AG08395 (cell line): Measurements from ENCODE around the gene ZNF600.
"Not testable (repeated sequence)": the region's sequence is repeated elsewhere in the genome, so short reads cannot be mapped to it uniquely, and the experiment has no call there.

Experiments used
- DNase-seq: peaks from one replicate; pipeline ENCODE4 v3.0.0; 2012; ENCODE audit warnings: mixed read lengths, low spot score

Gene ZNF600

GRCh38 chr19:52741951-52742485, 44.6 kb downstream of the ZNF600 start:
- no peak for DNase-seq

GRCh38 chr19:52741371-52741770, 45.2 kb downstream of the ZNF600 start:
- DNase-seq, result not testable (repeated sequence)

- no peak for DNase-seq
These were observed 47.0 kb downstream of the ZNF600 start for GRCh38 chr19:52739576-52739975.

DNA sequence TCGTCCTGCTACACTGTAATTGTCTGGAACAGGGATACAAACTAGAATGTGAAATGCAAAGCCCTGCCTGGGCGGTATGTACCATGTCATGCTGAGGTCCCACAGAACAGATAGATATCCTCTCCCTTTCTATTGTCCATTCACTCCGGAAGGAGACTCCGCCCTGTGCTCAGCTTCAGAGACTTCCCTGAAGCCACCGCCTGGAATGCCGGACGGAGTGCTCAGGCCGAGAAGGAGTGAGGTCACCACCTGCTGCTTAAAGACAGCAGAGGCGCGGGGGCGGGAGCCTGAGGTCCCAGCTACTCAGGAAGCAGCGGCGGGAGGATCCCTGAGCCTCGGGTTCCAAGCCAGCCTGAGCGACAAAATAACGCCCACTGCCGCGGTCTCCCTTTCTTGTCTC, 50.9 kb downstream of the ZNF600 start:
- no peak for DNase-seq

DNA sequence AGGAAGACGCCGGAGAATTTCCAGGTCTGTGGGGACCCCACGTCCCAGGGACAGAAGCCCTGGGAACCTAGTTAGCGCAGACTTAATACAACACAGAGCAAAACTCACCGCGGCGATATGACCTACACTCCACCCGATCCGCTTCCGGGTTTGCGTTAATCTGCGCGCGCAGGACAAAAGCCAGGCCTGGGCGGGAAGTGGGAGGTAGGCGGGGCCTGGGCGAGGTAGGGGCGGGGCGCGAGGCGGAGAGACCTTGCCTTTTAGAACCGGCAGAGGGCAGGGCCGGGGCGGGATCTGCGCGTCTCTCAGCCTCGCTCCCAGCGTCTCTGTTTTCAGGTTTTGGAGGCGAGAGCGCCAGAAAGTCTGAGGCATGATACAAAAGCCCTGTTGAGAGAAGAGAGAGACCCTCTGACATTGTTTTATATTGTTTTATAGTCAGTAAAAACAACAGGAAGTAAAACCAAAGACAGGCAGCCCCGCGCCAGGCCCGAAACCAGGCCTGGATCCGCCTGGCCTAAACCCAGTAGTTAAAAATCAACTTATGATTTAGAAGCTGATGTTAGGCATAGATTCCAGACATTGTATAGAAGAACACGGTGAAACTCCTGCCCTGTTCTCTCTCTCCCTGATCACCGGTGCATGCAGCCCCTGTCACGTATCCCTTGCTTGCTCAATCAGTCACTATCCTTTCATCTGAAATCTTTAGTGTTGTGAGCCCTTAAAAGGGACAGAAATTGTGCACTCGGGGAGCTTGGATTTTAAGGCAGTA, 51.5 kb downstream of the ZNF600 start, which contains the start of gene ZNF611:
Gene ZNF611, minus strand, starts transcription at position 152 of the 769 bp plus-strand sequence. CDS start 19,150 bp downstream, outside the sequence.
- DNase-seq, result peak; percentile 97

GRCh38 chr19:52734331-52734892, 52.2 kb downstream of the ZNF600 start:
- no peak for DNase-seq

DNA sequence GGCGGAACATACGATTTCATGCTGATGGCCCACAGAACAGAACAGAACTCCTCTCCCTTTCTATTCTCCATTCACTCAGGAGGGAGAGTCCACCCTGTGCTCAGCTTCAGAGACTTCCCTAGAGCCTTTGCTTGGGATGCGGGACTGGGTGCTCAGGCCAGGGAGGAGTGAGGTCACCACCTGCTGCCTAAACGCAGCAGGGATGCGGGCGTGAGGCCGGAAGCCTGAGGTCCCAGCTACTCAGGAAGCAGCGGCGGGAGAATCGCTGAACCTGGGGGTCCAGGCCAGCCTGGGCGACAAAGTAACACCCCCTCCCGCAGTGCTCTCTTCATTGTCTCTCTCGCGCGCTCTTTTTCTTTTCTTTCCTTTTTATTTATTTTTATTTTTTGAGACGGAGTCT, 60.5 kb downstream of the ZNF600 start:
- not testable (repeated sequence) for DNase-seq

DNA sequence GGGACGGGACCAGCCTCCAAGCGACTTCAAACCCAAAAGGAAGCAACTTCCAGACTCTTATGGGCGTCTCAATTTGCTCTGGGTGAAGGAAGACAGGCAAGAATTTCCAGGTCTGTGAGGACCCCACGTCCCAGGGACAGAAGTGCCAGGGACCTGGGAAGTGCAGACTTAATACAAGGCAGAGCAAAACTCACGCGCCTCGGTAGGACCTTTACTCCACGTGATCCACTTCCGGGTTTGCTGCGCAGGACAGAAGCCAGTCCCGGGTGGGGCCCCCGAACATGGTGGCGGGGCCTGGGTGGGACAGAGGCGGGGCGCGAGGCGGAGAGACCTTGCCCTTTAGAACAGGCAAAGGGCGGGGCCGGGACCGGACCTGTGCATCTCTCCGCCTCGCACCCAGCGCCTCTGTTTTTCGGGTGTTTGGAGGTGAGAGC, 61.0 kb downstream of the ZNF600 start:
- DNase-seq, result no peak

DNA sequence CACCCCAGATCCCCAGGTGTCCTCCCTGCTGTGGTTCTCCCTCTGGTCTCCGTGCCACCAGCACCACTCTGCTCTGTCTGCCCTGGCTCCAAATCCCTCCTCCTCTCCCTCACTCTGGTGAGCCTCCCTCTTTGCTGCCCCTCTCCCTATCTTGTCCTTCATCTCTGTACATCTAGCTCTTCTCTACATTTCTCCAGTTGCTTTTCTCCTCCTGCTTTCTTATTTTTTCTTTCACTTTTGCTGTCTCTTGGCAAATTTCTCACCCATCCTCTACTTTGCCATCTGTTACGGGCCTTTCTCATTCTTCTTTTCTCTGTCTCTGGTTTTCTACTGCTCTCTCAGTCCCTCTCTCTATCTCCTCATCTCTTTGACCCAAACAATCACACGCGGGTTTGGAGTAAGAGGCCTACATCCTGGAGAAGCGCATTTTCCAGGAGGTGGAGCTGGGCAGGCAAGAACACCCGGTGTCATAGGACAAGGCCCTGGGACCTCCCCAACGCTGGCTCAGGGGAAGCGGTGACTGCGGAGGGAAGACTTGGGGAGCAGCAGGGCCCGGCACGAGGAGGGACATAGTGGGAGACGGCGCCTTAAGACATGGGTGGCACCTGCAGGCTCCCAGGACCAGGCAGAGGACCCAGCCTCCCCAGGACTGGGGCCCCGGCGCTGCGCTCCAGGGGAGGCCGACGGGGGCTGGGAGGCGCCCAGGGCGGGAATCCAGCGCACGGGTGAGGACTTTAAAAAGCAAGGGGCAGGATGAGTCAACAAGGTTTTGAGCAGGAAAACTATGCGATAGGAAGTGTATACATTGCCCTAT, 61.7 kb downstream of the ZNF600 start:
- no peak for DNase-seq

- not testable (repeated sequence) for DNase-seq
These were observed 62.5 kb downstream of the ZNF600 start for GRCh38 chr19:52723907-52724598.

DNA sequence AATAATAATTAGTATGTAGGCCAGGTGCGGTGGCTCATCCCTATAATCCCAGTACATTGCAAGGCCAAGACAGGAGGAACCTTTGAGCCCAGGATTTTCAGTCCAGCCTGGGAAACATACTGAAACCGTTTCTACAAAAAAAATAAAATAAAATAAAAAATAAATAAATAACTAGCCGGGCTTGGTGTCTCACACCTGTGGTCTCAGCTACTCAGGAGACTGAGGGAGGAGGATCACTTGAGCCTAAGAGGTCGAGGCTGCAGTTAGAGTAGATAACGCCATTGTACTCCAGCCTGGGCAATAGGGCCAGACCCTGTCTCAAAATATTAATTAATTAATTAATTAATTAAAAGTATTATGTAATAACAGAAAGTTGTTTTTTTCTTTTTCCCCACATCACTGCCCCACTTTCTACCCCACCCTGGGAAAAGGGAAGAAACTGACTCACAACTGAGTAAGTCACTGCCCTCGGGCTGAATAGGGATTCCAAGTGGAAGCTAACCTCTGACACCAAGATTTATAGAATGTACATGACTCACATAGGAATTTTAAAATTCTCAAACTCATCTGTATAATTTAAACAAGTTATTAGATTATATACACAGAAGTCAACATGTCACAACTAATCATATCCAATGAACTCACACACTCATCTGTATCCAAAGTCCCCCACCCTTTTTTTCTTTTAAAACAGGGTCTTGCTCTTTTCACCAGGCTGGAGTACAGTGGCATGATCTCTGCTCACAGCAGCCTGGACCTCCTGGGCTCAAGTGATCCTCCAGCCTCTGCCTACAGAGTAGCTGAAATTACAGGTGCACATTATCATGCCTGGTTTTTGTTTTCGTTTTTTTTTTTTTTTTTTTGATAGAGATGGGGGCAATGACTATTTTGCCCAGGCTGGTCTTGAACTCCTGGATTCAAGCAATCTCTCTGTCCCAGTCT, 64.3 kb downstream of the ZNF600 start:
- DNase-seq, result peak; percentile 83

DNA sequence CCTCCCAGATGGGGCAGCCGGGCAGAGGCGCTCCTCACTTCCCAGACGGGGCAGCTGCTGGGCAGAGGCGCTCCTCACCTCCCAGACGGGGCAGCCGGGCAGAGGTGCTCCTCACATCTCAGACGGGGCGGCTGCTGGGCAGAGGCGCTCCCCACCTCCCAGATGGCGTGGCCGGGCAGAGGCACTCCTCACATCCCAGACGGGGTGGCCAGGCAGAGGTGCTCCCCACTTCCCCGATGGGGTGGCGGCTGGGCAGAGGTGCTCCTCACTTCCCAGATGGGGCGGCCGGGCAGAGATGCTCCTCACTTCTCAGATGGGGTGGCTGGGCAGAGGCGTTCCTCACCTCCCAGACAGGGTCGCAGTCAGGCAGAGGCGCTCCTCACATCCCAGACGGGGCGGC, 66.0 kb downstream of the ZNF600 start:
- DNase-seq, result not testable (repeated sequence)

- no peak for DNase-seq
These were observed 70.1 kb downstream of the ZNF600 start for GRCh38 chr19:52716522-52716921.

DNA sequence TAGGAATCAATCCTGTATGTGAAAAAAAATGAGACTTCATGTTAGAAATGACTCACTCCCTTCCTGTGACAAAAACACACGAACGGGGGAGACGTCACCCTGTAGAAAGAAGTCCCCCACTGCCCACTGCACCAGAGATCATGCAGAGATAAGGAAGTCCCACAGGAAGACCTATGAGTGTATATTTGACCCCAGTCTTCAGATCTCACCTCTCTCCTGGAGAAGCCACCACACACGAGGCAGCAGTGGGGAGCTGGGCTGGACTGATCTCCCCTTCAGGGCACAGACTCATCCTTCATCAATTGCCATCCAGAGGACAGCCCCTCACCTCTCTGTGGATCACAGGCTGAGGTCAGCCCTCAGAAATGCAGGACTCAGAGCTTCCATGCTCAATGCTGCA, 70.7 kb downstream of the ZNF600 start:
- not testable (repeated sequence) for DNase-seq

DNA sequence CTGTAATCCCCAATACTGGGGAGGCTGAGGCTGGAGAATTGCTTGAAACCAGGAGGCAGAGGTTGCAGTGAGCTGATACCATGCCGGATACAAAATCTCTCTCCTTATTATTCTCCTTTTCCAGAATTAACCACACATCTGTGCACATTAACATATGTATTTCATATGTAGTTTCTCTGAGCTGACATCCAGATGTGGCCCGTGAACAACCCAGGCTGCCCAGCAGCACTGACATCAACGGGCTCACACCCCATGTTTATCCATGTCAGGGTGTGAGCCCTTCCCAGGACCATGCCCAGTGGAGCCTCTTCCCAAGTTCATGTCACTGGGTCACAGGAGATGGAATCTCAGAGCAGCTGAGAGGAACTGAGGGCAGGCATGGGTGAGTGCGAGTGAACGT, 71.3 kb downstream of the ZNF600 start:
- not testable (repeated sequence) for DNase-seq
